HCT116 (cell line): ENCODE results near the gene PGA4.

ENCODE experiments used
- EZH2 ChIP-seq: fragments of 200-600 bp; sonication (generic); IDR thresholded peaks from 2 replicates; pipeline ENCODE4 v1.6.1; 2017; ENCODE audit warnings: antibody characterized with exemption, mixed run types
- EZH2phosphoT487 ChIP-seq: fragments of 200-600 bp; IDR thresholded peaks from 2 replicates; pipeline ENCODE4 v1.6.1; 2018; ENCODE audit warnings: antibody characterized with exemption, borderline replicate concordance
- POLR2A ChIP-seq: IDR thresholded peaks from 2 replicates; pipeline ENCODE4 v1.7.0; 2011; ENCODE audit warnings: borderline replicate concordance; ENCODE audit not compliant: insufficient read depth, insufficient read length; ENCODE audit errors: extremely low read depth
- POLR2AphosphoS5 ChIP-seq: IDR thresholded peaks from 2 replicates; pipeline ENCODE4 v1.6.1; 2011; ENCODE audit warnings: mild to moderate bottlenecking, low read depth, low read length, moderate library complexity
- SP1 ChIP-seq: IDR thresholded peaks from 2 replicates; pipeline ENCODE4 v1.6.1; 2012; ENCODE audit warnings: low read depth
- TF ChIP-seq, protein P1 (sequence below), 3 experiments: fragments of 200-600 bp in 1 of 3; sonication (generic) in 1 of 3; IDR thresholded peaks in 2 of 3; conservative IDR thresholded peaks in 1 of 3; 2 replicates each; pipeline ENCODE4 v1.5.1; 2012 to 2017; ENCODE audit warnings: low read depth in 2 of 3, low read length in 2 of 3, antibody characterized with exemption in 1 of 3, borderline replicate concordance in 1 of 3, control low read depth in 1 of 3, mild to moderate bottlenecking in 1 of 3, mixed read lengths in 1 of 3, mixed run types in 1 of 3, moderate library complexity in 1 of 3; ENCODE audit not compliant: insufficient read depth in 1 of 3

DNA sequence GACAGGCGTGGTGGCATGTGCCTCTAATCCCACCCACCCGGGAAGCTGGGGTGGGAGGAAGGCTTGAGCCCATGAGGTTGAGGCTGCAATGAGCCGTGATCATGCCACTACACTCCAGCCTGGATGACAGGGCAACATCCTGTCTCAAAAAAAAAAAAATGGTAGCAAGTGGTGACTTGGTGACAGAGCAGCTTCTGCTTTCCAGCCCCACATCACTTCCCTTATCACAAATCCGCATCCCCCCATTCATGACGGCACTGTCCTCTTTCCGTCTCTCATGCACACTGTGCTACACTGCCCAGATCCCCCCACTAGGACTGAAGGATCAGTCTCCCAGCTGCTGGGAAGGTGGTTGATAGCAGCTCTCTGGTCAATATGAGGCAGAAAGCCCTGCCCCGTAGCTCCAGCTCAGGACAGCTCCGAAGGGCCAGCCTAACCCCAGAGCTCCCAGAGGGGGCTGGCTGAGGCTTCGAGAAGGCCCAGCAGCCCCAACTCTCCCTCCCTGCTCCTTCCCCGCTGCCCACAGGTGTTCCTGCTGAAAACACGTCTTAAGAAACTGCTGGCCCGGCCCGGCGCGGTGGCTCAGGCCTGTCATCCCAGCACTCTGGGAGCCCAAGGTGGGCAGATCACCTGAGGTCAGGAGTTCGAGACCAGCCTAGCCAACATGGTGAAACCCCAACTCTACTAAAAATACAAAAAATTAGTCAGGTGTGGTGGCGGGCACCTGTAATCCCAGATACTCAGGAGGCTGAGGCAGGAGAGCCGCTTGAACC lies 34.7 kb downstream of the PGA4 start:
- no peak for TF ChIP-seq POLR2A
- TF ChIP-seq, protein P1, sequence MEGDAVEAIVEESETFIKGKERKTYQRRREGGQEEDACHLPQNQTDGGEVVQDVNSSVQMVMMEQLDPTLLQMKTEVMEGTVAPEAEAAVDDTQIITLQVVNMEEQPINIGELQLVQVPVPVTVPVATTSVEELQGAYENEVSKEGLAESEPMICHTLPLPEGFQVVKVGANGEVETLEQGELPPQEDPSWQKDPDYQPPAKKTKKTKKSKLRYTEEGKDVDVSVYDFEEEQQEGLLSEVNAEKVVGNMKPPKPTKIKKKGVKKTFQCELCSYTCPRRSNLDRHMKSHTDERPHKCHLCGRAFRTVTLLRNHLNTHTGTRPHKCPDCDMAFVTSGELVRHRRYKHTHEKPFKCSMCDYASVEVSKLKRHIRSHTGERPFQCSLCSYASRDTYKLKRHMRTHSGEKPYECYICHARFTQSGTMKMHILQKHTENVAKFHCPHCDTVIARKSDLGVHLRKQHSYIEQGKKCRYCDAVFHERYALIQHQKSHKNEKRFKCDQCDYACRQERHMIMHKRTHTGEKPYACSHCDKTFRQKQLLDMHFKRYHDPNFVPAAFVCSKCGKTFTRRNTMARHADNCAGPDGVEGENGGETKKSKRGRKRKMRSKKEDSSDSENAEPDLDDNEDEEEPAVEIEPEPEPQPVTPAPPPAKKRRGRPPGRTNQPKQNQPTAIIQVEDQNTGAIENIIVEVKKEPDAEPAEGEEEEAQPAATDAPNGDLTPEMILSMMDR (IDR thresholded peaks at IDR 0.05 in 2 of 3, conservative IDR thresholded peaks at IDR 0.05 in 1 of 3; ENCODE audit: borderline replicate concordance in 1 of 3, insufficient read depth in 1 of 3, low read depth in 2 of 3, low read length in 2 of 3) = no peak
- TF ChIP-seq EZH2phosphoT487 = no peak
- no peak for TF ChIP-seq SP1
- no peak for TF ChIP-seq EZH2
- TF ChIP-seq POLR2AphosphoS5 = no peak
